ENCODE data around the gene MS4A15.

MS4A15 gene

DNA sequence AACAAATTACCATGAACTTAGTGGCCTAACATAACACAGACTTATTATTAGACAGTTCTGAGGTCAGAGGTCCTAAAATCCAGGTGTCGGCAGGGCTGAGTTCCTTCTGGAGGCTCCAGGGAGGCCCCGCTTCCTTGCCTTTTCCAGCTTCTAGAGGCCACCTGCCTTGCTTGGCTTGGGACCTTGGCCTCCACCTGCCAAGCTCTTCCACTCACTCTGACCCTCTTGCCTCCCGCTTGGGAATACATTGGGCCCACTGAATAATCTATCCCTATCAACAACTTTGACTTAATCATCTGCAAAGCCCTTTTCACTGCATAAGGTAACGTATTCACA, 25.3 kb downstream of the MS4A15 start:
- H3K4me3 ChIP-seq (replicated peaks; ENCODE audit: low read depth, low read length): no peak overlapping the region
- DNase-seq (ENCODE audit: low read depth): no peak
- TF ChIP-seq, protein P1, sequence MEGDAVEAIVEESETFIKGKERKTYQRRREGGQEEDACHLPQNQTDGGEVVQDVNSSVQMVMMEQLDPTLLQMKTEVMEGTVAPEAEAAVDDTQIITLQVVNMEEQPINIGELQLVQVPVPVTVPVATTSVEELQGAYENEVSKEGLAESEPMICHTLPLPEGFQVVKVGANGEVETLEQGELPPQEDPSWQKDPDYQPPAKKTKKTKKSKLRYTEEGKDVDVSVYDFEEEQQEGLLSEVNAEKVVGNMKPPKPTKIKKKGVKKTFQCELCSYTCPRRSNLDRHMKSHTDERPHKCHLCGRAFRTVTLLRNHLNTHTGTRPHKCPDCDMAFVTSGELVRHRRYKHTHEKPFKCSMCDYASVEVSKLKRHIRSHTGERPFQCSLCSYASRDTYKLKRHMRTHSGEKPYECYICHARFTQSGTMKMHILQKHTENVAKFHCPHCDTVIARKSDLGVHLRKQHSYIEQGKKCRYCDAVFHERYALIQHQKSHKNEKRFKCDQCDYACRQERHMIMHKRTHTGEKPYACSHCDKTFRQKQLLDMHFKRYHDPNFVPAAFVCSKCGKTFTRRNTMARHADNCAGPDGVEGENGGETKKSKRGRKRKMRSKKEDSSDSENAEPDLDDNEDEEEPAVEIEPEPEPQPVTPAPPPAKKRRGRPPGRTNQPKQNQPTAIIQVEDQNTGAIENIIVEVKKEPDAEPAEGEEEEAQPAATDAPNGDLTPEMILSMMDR (IDR thresholded peaks at IDR 0.05; ENCODE audit: low read length, missing control alignments): no peak

DNA sequence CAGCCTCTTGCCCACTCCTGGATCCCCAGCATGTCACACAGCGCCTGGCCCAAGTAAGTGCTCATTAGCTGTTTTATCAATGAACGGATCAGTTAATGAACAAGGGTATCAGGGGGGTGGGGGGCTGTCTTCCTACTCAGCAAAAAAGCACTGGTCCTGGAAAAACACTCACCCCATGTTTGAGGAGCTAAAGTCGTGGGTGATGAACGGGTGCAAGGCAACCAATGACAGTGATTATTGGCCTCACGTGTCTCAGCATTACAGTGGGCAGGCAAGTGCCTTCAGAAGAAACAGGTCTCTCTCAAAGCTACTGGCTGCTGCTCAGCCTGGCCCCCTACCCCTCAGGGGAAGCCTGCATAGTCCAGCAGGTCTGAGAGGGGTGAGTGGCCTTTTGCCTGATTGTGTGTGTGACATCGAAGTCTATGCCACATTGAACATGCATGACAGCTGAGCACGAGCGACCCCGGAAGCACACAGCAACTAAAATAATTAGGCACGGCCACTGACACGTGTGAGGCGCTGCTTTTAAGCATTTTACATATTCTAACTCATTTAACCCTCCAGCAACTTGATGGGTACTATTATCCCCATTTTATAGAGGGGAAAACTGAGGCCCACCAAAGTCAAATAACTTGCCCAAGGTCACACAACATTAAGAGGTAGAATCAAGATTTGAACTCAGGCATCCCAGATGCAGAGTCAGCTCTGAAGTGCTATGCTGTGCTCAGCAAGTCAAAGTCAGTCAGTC, 25.9 kb downstream of the MS4A15 start:
- DNase-seq (ENCODE audit: low read depth): no peak
- TF ChIP-seq, protein P1 (IDR thresholded peaks at IDR 0.05; ENCODE audit: low read length, missing control alignments): no peak

DNA sequence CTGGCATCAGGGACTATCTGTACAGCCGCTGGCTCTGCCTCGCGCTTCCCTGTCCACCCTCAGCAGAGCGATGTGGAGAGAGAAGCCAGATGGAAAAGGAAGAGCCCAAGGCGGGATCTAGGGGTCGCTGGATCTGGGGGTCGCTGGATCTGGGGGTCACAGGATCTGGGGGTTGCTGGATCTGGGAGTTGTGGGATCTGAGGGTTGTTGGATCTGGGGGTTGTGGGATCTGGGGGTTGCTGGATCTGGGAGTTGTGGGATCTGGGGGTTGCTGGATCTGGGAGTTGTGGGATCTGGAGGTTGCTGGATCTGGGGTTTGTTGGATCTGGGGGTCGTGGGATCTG, 26.4 kb downstream of the MS4A15 start:
- DNase-seq (ENCODE audit: low read depth): no peak
- no peak overlapping the region for H3K4me3 ChIP-seq (replicated peaks; ENCODE audit: low read depth, low read length)
- TF ChIP-seq, protein P1 (IDR thresholded peaks at IDR 0.05; ENCODE audit: low read length, missing control alignments): no peak

More for the DNA sequence above, 25.9 kb downstream of the MS4A15 start:
- no peak overlapping the region for H3K4me3 ChIP-seq (replicated peaks; ENCODE audit: low read depth, low read length)

- TF ChIP-seq, protein P1 (IDR thresholded peaks at IDR 0.05; ENCODE audit: low read length, missing control alignments): no peak
- DNase-seq (ENCODE audit: low read depth): no peak
- no peak overlapping the region for H3K4me3 ChIP-seq (replicated peaks; ENCODE audit: low read depth, low read length)
These were observed 27.2 kb downstream of the MS4A15 start for GRCh38 chr11:60783911-60784310.

DNA sequence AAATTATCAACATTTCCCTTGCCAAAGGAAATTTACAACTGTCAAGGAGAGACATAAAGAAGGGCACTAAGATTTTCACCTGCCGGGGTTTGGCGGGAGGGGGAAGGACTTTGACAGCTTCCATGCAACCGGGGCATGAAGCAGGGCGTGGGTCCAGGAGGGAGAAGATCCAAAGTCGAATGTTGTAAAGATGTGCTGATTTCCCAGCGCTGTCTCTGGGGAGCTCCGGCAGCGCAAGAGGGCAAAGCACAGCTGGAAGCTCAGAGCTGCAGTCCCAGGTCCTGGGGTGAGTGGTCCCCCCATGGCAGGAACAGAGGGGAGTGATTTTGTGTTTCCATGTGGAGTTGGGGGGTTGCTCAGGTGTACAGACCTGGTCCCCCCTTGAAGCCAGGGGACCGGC, 28.5 kb downstream of the MS4A15 start, which contains the start of gene MS4A10:
Gene MS4A10, plus strand, starts transcription at position 198 of the 400 bp plus-strand sequence. CDS start 5,003 bp downstream, outside the sequence.
- H3K4me3 ChIP-seq (replicated peaks; ENCODE audit: low read depth, low read length): no peak within 1 kb of the TSS
- TF ChIP-seq, protein P1 (IDR thresholded peaks at IDR 0.05; ENCODE audit: low read length, missing control alignments): no peak
- DNase-seq (ENCODE audit: low read depth): no peak

DNA sequence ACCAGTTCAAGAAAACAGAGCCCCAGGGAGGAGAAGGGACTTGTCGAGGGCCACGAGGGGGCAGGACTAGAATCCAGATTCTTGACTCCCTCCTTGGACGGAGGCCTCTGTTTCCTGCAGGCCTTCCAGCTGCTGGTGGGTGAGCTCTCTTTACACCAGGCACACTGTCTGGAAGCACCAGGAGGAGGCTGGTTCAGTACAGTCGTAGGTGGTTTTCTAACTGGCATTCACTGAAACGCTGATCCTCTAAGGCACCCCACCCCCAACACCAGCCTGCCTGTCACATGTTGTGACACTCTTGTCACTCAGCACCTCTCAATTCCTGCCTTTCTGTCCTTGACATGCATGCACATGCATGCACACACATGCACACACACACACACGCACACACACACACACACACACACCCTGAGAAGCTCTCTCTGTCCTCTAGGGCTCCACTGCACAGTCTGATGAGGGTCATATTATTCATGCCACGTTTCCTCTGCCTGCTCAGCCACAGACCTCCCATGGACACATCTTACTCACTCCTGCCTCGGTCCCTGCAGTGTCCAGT, 29.2 kb downstream of the MS4A15 start:
- TF ChIP-seq, protein P1 (IDR thresholded peaks at IDR 0.05; ENCODE audit: low read length, missing control alignments): no peak
- H3K4me3 ChIP-seq (replicated peaks; ENCODE audit: low read depth, low read length): no peak overlapping the region
- peak; percentile 46 for DNase-seq (ENCODE audit: low read depth)
